Thymus (tissue), 11 donors: ENCODE results near the gene DPF1. TPM values are rescaled to one million over a fixed set of nuclear protein-coding genes. Genes with fewer than 3 reads are reported as not detected.
A peak's percentile ranks its signal among the peaks of the same experiment; 100 is the strongest.

Experiments used
- DNase-seq, 9 donors: peaks; one replicate each; pipeline ENCODE4 v3.0.0-alpha.2; 2013; ENCODE audit warnings: low spot score in 9 of 9, low read depth in 6 of 9, missing footprints in 1 of 9
- H3K27ac ChIP-seq, 2 donors: one replicate each; pipeline ENCODE4 v1.5.1; 2013; ENCODE audit warnings: control low read depth in 1 of 2, low read depth in 1 of 2, low read length in 1 of 2, mild to moderate bottlenecking in 1 of 2, moderate library complexity in 1 of 2
- H3K27me3 ChIP-seq, 2 donors: one replicate each; pipeline ENCODE4 v1.5.1; 2013; ENCODE audit warnings: low read length in 1 of 2; ENCODE audit not compliant: control insufficient read depth in 2 of 2, insufficient read depth in 1 of 2
- H3K36me3 ChIP-seq, 2 donors: one replicate each; pipeline ENCODE4 v1.5.1; 2013; ENCODE audit warnings: low read length in 1 of 2, mild to moderate bottlenecking in 1 of 2, moderate library complexity in 1 of 2; ENCODE audit not compliant: control insufficient read depth in 2 of 2, insufficient read depth in 2 of 2
- H3K4me1 ChIP-seq, 2 donors: one replicate each; pipeline ENCODE4 v1.5.1; 2013; ENCODE audit warnings: low read length in 2 of 2; ENCODE audit not compliant: control insufficient read depth in 2 of 2, insufficient read depth in 2 of 2
- H3K4me3 ChIP-seq, 2 donors: one replicate each; pipeline ENCODE4 v1.5.1; 2013; ENCODE audit warnings: low read length in 2 of 2, control low read depth in 1 of 2, mild to moderate bottlenecking in 1 of 2
- H3K9me3 ChIP-seq, 2 donors: one replicate each; pipeline ENCODE4 v1.5.1; 2013; ENCODE audit warnings: low read length in 1 of 2, mild to moderate bottlenecking in 1 of 2; ENCODE audit not compliant: control insufficient read depth in 2 of 2, insufficient read depth in 1 of 2
- WGBS: extraction: QIAGEN DNeasy Blood & Tissue Kit; methylation state at CpG from one replicate; pipeline ENCODE4 v1.1.7; 2013; 5-methylcytosine and 5-hydroxymethylcytosine counted together
- polyA plus RNA-seq: library from polyadenylated mRNA; stranded (reverse); fragments of 200-250 nt; gene quantifications from one replicate; pipeline ENCODE4 v1.2.3, GENCODE V29; 2013
- total RNA-seq: library from RNA; stranded (reverse); fragments of 120-200 nt; gene quantifications from one replicate; pipeline ENCODE4 v1.2.4, GENCODE V29; 2013
- donor health status: healthy.

DPF1 gene
- total and polyA plus RNA-seq, 2 donors: 0.09 to 0.24 TPM

DNA sequence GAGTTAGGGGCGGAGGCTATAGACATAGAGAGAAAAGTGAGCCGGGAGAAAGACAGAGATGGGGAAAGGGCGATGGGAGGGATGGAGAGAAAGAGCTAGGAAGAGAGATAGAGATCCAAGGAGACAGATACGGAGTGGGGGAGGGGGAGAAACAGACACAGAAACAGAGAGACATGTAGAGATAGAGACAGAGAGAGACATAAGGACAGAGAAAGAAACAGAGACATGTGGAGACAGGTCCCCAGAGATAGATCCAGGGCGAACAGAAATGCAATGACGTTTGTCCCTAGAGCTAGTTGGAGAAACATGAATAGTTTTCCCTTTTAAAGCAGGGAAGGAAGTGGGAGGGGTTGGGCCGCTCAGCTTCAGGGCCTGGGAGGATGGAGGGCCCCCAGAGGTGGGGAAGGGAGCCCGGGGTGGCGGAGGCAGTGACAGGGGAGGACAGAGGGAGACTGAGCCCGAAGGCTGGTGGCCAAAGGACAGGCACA, 27.6 kb upstream of the DPF1 start:
- no peak for DNase-seq
- Histone ChIP-seq H3K9me3 (no peaks in the 10 kb centered on the region), H3K27ac (peak overlapping the region in 1 of 2 donors; percentile 26), H3K4me1 (peaks cover 2 to 4% of the 10 kb centered on the region in 2 donors), H3K36me3 (no peaks in the 10 kb centered on the region), H3K4me3 (no peak overlapping the region), H3K27me3 (peaks cover 17 to 46% of the 10 kb centered on the region in 2 donors)
- 38% methylated on average over 10 of the region's 10 CpGs for WGBS

- no peak overlapping the region for H3K4me3 ChIP-seq
- no peak for DNase-seq
- peaks cover 0 to 4% of the 10 kb centered on the region in 2 donors for H3K4me1 ChIP-seq
Observed at GRCh38 chr19:38250821-38251563, 27.0 kb upstream of the DPF1 start.

DNA sequence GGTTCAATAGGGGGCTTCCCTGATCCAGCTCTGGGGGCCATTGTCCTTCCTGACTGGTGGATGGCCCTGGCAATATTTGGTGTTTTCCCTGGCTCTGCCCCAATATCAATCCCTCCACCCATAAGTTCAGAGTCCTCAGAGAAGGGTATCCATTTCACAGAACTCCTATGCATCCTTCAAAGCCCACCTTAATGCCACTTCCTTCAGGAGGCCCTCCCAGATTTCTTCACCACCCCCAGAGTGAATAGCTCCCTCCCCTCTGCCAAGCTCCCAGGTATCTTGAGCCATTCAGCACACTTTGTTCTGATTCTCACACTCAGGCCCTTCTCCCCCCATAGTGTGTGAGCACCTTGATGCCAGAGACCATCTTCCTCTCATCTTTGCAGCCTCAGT, 26.4 kb upstream of the DPF1 start:
- Histone ChIP-seq H3K27me3 (peaks cover 6 to 34% of the 10 kb centered on the region in 2 donors), H3K27ac (no peak overlapping the region), H3K36me3 (no peaks in the 10 kb centered on the region), H3K9me3 (no peaks in the 10 kb centered on the region), H3K4me3 (no peak overlapping the region), H3K4me1 (peaks cover 0 to 4% of the 10 kb centered on the region in 2 donors)
- no peak for DNase-seq

More at GRCh38 chr19:38250821-38251563, 27.0 kb upstream of the DPF1 start:
- peak overlapping the region in 1 of 2 donors; percentile 26 for H3K27ac ChIP-seq
- H3K36me3 ChIP-seq: no peaks in the 10 kb centered on the region
- no peaks in the 10 kb centered on the region for H3K9me3 ChIP-seq
- WGBS: 90% methylated on average over 18 of the region's 18 CpGs
- H3K27me3 ChIP-seq: peaks cover 11 to 40% of the 10 kb centered on the region in 2 donors

GRCh38 chr19:38248421-38248820, 24.4 kb upstream of the DPF1 start:
- Histone ChIP-seq H3K27me3 (peaks cover 0 to 18% of the 10 kb centered on the region in 2 donors), H3K36me3 (no peaks in the 10 kb centered on the region), H3K4me3 (no peak overlapping the region), H3K27ac (no peak overlapping the region), H3K4me1 (peaks cover 0 to 7% of the 10 kb centered on the region in 2 donors), H3K9me3 (no peaks in the 10 kb centered on the region)
- 96% methylated on average over 7 of the region's 7 CpGs for WGBS
- no peak for DNase-seq

GRCh38 chr19:38247734-38248268, 23.8 kb upstream of the DPF1 start:
- 89% methylated on average over 9 of the region's 9 CpGs for WGBS
- H3K36me3 ChIP-seq: no peaks in the 10 kb centered on the region
- no peaks in the 10 kb centered on the region for H3K9me3 ChIP-seq
- peaks cover 0 to 7% of the 10 kb centered on the region in 2 donors for H3K4me1 ChIP-seq
- no peak overlapping the region for H3K4me3 ChIP-seq
- peaks cover 0 to 12% of the 10 kb centered on the region in 2 donors for H3K27me3 ChIP-seq
- DNase-seq: no peak
- no peak overlapping the region for H3K27ac ChIP-seq

- H3K27ac ChIP-seq: no peak overlapping the region
- DNase-seq: no peak
Observed at GRCh38 chr19:38247126-38247525, 23.1 kb upstream of the DPF1 start.

GRCh38 chr19:38245826-38246498, 21.9 kb upstream of the DPF1 start:
- peaks cover 0 to 3% of the 10 kb centered on the region in 2 donors for H3K4me1 ChIP-seq
- H3K36me3 ChIP-seq: no peaks in the 10 kb centered on the region
- no peak overlapping the region for H3K4me3 ChIP-seq
- DNase-seq: no peak
- peaks cover 0 to 2% of the 10 kb centered on the region in 2 donors for H3K27me3 ChIP-seq
- no peaks in the 10 kb centered on the region for H3K9me3 ChIP-seq
- H3K27ac ChIP-seq: no peak overlapping the region
- 84% methylated on average over 14 of the region's 14 CpGs for WGBS

More at GRCh38 chr19:38247126-38247525, 23.1 kb upstream of the DPF1 start:
- Histone ChIP-seq H3K36me3 (no peaks in the 10 kb centered on the region), H3K4me1 (peaks cover 0 to 7% of the 10 kb centered on the region in 2 donors), H3K9me3 (no peaks in the 10 kb centered on the region), H3K27me3 (peaks cover 0 to 7% of the 10 kb centered on the region in 2 donors), H3K4me3 (no peak overlapping the region)
- WGBS: 90% methylated on average over 5 of the region's 5 CpGs

GRCh38 chr19:38243279-38243673, 19.3 kb upstream of the DPF1 start:
- WGBS: 82% methylated on average over 15 of the region's 15 CpGs
- Histone ChIP-seq H3K27me3 (peaks cover 0 to 2% of the 10 kb centered on the region in 2 donors), H3K4me1 (peaks cover 0 to 3% of the 10 kb centered on the region in 2 donors), H3K4me3 (no peak overlapping the region), H3K36me3 (no peaks in the 10 kb centered on the region), H3K27ac (no peak overlapping the region), H3K9me3 (no peaks in the 10 kb centered on the region)
- DNase-seq: no peak

DNA sequence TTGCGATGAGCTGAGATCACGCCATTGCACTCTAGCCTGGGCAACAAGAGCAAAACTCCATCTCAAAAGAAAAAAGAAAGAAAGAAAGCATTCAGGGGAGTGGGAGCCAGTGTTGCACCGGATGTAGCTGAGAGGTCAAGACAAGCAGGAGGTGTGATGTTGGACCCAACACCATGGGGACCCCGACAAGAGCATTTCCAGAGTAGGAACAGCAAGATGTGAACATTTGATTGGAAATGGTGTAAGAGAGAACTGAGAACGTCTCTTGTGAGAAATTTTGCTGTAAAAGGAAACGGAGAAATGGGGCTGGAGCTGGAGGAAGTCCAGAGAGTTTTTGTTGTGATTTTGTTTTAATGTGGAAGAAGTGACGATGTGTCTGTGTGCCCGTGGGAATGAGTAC, 15.8 kb upstream of the DPF1 start:
- 91% methylated on average over 8 of the region's 8 CpGs for WGBS
- H3K4me1 ChIP-seq: peaks cover 0 to 3% of the 10 kb centered on the region in 2 donors
- no peaks in the 10 kb centered on the region for H3K9me3 ChIP-seq
- H3K36me3 ChIP-seq: no peaks in the 10 kb centered on the region
- no peak overlapping the region for H3K27ac ChIP-seq
- peaks cover 5 to 6% of the 10 kb centered on the region in 2 donors for H3K27me3 ChIP-seq
- H3K4me3 ChIP-seq: no peak overlapping the region
- DNase-seq: no peak
